ENCODE data around the gene ZC3H18.
"Not testable (repeated sequence)": the region's sequence is repeated elsewhere in the genome, so short reads cannot be mapped to it uniquely, and the experiment has no call there.

Gene ZC3H18

DNA sequence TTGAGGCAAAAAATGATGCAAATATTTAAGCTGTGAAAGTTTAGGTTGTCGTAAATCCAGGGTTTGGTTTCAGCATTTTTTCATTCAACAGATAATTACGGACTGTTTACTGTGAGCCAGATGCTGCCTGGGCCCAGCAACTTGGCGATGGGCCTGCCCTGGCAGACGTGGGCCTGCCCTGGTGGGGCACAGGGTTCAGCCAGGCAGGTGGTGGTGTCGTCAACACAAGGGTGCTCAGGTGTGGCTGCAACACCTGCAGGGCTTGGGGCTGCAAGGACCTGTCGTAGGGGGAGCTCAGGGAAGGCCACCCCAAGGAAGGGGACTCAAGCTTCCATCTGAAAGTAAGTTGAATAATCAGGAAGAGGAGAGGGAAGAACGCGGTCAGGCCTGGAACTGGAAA lies 15.1 kb downstream of the ZC3H18 start:
- DNase-seq = no peak

DNA sequence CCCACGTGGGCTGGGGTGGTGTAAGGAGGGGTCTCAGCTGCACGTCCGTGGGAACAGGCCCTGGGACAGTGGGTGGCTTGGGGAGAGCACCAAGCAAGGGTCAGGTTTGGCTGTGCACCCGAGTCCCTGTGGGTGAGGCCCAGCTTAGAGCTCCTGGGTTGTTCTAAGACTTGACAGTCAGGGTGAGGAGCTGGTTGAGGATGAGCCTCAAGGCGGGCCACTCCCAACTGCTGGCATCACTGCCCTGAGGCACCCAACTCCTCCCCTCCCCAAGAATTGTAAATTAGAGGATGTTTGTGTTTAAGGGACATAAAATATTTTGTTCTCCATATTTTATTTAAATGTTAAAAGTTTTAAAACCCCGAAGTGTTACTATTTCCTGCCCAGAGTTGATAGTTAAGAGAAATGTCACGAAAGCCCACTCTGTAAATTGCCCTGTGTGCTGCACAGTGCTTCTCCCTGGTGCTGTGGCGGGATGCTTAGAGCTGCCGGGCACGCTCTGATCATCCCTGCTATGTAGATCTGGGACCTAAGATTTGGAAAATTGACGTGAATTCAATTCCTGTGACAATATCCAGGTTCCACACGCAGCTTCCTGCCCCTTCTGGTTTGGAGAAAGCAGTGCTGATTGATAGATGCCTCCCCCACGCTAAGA lies 15.9 kb downstream of the ZC3H18 start:
- no peak for DNase-seq

DNA sequence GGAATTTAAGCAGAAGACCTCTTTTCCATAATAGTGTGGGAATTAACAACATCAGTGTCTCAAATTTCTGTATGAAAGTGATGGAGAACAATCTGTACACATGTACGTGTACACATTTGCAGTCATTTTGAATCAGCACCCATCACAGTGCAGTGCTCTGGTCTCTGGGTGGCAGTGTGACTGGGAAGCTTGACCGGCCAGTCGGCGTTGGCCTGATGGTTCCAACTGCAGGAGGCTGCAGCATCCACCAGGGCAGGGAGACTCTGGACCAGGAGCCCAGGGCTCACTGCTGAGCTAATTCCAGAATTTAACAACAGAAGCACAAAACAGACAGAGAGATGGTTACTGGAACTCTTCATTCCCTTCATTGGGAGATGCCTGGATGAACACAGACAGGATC lies 17.9 kb downstream of the ZC3H18 start:
- no peak for DNase-seq

DNA sequence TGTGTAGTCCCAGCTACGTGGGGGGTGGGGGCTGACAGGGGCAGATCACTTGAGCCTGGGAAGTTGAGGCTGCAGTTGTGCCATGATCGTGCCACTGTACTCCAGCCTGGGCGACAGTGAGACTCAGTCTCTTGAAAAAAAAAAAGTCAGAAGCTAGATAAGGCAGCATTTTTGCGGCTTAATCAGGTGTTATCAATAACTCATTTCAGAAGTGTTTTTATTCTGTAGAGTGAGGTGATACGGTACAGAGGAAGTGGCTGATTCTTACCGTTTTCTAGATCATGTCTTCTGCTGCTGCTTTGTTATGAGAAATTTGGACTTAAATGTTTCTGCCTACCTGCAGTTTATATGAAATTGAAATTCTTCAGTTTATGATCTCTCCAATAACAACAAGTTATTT lies 18.6 kb downstream of the ZC3H18 start:
- DNase-seq = no peak

DNA sequence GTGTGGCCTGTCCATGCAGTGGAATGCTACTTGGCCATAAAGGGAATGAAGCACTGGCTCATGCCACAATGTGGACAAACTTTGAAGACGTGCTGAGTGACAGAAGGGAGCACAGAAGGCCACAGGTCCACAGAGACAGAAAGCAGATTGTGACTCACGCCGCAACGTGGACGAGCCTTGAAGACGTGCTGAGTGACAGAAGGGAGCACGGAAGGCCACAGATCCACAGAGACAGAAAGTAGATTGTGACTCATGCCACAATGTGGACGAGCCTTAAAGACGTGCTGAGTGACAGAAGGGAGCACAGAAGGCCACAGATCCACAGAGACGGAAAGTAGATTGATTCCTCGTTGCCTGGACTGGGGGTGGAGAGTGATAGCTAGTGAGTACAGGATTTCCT lies 19.2 kb downstream of the ZC3H18 start:
- DNase-seq = no peak

DNA sequence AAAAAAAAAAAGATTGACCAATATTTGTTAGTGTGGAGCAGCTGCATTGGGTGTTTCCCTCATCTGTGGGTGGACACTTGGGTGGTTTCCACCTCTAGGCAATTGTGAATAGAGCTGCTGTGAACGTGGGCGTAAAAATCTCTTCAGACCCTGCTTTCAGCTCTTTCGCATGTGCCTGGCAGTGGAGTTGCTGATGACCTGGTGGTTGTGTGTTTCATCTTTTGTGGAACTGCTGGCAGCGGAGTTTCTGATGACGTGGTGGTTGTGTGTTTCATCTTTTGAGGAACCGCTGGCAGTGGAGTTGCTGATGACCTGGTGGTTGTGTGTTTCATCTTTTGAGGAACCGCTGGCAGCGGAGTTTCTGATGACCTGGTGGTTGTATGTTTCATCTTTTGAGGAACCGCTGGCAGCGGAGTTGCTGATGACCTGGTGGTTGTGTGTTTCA lies 21.4 kb downstream of the ZC3H18 start:
- DNase-seq = peak; percentile 52

DNA sequence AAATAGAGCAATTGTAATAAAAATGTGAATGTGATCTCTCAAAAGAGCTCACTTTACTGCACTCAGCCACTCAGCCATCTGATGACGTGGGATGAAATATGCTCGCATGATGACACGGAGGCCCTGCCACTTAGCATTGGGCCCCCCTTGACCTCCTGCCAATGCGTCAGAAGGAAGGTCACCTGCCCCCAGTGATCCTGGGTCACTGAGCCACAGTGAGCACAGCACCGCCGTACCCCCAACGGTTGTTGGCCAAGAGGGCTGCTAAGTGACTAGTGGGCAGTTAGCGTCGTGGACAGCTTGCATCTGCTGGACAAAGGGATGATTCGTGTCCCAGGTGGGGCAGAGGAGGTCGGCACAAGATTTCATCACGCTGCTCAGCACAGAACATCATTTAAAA lies 22.9 kb downstream of the ZC3H18 start:
- DNase-seq = no peak

DNA sequence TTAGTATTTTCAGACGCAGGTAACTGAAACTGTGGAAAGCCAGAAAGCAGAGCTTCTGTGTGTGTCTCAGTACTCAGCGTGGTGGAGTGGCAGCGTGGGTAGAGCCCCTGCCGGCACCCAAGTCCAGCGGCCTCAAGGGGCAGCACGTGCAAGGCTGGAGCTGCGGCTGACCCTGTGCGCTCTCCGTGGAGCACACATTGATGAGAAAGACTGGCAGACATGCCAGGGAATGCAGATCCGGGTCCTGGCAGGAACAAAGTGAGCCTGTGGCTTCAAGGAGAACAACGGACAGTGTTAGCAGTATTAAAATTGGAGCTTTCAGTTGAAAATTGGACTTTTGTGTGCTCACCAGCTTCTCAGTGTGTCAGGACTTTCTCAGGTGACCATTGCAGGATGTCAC lies 23.3 kb downstream of the ZC3H18 start:
- DNase-seq = no peak

DNA sequence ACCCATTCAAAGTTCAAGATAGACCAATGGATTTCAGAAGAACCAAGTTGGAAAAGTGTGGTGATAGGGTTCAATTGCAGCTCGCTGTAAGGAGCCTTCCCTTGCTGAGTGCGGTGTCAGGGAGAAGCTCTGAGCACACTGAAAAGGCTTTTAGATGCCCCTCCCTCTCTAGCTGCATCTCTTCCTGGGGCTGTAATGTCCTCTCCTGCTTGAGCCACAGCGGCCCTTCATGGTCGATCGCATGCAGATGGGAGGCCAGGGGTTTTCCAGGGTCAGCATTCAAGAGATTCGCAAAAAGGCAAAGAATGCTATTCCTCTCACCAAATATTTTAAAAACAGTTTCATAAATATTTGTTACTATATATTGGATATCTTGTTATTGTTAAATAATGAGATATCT lies 23.7 kb downstream of the ZC3H18 start:
- DNase-seq = no peak

DNA sequence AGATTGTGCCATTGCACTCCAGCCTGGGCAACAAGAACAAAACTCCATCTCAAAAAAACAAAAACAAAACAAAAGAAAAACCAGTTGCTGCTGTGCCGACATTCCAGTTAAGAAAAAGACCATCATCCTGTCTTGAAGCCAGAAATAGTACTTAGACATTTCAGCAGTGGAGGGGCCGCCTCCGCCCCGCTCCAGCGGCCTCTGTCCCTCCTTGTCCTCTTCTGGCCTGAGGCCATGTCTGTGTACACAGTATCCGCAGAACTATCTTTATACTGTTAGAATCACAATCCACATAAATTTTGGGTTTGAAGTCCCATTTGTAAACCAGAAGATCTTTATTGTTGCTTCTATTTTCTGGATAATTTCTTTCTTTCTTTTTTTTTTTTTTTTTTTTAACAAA lies 24.9 kb downstream of the ZC3H18 start:
- no peak for DNase-seq

DNA sequence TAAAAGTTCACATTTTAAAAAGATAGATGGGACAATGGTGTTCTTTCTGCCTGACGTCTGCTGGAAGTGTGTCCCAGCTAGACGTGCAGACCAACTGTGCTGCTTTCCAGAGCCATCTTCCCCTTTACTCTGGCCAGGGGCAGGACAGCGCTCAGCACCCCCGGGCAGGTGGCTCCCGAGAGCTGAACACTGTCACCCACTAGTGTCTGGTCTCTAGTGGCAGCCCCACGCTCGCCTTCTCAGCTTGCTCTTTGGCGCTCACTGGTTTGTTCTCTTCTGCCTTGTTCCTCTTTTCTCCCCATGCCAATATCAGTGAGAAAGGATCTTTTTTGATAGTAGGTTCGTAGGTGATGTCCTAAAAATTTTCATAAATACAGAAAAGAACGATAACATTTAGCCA lies 25.7 kb downstream of the ZC3H18 start:
- no peak for DNase-seq

DNA sequence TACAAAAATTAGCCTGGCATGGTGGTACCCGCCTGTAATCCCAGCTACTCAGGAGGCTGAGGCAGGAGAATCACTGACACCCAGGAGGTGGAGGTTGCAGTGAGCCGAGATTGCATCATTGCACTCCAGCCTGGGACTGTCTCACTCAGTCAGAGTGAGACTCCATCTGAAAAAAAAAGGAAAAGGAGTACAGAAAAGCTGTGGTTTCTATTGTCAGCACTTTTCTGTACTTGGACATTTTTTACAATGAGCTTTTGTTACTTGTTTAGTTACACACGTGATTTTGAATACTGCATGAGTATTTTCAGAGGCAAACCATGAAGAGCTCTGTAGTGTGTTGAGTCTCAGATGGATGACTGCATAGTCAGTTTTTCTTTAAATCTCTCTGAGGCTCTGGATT lies 26.3 kb downstream of the ZC3H18 start:
- no peak for DNase-seq

DNA sequence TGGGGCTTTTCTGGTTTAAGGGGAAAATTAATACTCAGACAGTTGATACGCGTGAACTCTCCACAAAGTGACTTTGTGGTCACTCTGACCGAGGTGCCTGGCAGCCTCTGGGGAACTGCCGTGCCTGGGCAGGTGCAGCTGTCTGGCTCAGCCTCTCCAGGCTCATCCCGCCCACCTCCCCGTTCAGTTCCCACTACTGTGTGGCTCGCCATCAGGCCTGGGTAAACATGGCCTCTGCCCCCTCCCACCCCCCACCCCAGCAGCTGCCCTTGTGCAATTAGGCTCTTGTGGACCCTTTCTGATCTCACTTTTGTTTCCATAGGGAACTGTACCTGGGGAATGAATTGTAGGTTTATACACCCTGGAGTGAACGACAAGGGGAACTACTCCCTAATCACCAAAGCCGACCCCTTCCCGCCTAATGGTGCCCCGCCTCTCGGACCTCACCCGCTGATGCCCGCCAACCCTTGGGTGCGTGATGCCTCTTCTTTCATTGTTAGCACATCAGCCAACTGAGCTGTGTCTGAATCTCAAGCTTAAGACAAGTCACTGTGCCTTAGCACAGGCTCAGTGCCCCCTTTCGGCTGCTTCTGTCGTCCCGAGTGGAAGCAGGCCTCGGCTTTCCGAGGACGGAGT lies 27.8 kb downstream of the ZC3H18 start:
- DNase-seq = no peak

DNA sequence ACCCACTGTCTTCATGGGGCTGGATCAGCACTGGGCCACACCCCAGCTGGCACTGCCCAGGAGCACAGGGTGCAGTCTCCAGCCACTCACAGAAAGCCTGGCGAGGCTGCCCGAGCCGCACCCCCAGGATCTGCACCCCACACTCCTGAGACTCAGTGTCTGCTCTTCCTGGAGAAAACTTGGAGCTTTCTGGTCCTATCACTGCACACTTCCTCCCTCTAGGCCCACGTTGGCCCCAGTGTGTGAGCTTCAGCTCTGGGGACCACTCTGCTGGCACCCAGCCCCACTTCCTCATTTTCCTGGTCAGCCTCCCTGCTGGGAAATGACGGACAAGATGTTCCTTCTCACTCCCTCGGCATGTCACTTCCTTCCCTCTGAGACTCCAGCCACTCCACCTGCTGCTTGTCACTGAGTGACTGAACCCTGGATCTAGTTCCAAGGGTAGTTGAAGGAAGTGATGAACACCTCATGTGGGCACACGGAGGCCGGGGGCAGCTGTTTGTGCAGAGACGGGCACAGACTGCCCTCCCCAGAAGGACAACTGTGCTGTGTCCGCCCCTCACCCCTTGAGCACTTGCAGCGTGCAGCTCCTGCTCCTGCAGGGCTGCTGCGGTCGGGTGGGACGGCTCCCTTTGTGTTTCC lies 29.0 kb downstream of the ZC3H18 start:
- DNase-seq = peak; percentile 69

DNA sequence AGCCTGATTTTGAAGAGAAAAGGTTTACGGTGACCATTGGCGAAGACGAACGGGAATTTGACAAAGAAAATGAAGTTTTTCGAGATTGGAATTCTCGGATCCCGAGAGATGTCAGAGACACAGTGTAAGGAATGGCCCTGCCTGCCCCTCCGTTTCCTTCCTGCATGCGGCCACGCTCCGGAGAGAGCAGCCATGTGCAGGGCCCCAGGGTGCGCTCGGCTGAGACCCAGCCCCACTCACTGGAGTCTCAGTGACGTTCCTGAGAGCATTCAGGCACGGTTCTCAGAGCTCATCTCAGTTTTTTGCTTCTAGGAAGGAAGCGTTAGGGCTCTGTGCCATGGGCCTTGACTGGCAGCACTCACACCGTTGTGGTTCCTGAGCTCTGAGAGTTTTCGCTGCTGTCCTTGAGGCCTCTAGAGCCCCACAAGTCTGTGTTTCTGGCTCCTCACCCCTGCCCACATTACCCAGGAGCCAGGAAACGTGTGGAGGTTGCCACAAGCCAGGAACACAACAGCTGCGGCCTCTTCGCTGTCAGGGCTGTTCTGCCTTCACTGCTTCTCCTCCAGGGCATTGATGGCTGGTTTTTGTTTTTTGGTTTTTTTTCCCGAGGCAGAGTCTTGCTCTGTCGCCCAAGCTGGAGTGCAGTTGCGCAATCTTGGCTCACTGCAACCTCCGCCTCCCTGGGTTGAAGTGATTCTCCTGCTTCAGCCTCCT lies 29.8 kb downstream of the ZC3H18 start:
- no peak for DNase-seq

DNA sequence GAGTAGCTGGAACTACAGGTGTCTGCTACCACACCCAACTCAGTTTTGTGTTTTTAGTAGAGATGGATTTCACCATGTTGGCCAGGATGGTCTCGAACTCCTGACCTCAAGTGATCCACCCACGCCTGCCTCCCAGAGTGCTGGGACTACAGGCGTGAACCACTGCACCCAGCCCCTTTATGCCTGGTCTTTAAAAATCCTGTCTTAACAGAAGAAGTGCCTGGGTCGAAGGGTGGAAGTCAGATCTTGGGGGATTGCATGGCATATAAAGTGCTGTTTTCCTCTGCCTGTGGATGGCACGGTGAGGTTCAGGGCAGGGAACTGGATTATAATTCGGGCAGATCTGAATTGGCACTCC lies 30.3 kb downstream of the ZC3H18 start:
- DNase-seq = no peak

DNA sequence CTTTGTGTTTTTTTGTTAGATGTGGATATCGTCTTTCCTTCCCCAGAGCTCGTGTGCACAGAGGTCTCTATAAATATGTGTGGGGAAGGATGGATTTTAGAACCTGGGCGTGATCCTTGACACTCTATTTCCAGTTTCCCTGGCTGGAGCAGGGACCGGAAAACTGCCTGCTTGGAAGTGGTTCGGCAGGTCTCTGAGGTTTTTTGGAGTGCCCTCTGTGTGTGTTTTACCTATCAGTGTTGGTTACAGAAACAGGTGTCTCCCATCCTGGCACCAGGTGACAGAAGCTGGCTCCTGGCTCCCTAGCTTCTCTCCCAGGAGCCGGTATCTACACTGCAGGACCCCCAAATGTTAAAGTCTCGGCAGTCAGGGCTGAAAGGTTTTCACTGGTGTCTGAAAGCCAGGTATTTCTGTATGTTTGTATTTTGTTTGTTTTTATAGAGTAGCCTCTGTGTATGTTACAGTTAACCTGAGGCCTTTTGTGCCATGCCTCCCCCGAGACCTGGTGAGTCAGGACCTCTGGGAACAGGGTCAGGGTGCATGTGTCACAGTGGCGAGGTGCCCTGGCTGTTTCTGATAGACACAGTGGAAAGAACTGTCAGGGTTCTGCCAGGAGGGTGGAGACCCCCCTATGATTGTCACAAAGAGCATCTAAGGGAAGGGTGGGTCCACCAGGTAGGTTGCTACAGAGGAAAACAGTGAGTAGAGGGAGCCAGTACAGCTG lies 31.3 kb downstream of the ZC3H18 start:
- no peak for DNase-seq

DNA sequence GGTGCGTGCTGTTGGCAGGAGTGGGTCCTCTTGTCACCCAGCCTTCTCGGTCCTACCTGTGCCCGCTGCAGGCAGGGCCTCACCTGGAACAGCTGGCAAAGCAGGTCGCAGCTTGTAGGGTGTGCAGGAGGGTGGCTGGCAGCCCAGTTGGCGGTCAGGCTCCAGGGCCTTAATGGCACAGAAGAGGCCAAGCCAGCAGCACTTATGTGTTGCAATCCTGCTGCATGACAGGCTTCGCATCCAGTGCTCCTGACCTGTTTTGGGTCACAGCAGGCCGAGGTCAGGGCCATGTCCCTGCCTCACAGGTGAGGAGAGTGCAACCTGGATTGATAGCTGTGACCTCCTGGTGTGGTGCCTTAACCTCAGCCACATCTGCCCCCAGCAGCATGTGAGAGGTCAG lies 31.9 kb downstream of the ZC3H18 start:
- DNase-seq = no peak

DNA sequence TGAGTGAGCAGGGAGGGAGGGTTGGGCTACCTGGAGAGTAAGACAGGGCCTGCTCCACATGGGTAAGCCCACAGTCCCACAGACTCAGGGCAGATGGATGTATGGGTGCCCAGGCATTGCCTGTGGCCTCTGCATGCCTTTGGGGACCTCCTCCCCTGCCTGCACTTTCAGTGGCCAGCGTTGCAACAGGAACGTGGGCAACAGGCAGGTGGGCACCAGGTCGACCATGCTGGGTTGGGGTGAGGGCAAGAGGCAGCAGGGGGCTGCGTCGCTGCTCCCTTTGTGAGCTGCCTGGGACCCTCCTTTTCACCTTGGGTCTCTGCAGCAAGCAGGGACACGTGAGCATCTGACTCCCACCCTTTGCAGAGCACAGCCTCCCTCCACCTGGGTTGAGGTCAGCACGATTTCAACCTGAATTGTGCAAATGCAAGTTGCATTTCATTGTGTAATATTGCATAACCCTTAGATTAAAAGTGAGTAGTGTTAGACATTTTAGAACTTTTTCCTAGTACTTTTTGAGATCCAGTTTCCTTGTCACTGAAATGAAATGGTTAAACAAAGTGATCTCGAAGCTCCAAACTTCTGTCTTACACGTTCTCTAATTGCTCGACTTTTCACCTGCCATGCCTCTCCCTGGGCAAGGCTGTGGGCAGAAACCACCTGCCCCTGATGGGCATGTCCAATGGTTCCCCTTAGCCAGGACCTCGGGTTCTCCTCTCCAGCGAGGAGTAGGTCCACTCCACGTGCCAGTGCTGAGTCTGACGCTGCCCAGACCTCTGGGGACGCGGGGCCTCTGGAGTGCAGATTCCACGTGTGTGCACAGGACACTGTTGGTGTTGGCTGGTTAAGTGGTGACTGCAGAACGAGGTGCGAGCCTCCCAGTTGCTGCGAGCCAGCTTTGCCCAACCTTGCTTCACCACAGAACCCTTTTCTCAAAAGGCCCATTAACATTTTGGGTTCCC lies 35.3 kb downstream of the ZC3H18 start:
- DNase-seq = no peak

DNA sequence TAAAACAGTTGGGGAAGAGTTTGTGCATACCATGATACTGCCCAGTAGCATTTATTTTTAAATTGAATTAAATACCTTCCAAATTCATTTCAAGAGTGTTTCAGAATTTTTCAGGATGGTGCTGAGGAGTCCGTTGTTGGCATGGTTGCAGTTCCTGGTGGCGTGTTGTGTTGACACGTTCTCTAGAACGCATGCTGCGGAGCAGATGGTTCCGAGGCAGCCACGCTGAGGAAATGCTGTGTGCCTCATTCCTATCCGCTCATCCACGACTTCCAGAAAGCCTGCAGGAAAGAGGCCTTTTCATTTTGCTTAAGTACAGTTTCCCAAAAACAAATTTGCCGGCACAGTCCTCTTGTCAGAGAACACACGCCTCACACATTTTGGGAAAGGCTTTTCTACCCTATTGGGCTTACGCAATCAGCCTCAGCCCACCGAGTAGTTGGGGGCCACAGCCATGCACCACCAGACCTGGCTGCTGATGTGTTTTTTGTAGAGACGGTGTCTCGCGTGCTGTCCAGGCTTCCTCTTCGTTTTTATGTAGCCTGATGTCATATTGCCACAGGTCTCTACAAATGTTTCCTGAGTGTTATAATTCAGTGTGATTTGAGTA lies 36.0 kb downstream of the ZC3H18 start:
- DNase-seq = no peak

DNA sequence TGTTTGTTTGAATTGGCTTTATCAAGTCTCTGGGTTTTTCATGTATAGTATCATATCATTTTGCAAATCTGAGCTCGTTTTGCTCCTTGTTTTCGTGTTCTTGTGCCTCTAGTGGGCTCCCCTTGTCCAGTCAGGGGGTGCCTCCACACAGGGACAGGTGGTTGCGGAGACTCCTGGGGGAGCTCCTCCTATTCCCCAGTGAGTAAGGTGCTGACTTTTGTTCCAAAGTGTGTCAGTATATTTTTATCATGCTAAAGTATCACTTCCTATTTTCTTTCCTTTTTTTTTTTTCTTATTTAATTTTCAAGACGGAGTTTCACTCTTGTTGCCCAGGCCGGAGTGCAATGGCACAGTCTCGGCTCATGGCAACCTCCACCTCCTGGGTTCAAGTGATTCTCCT lies 37.9 kb downstream of the ZC3H18 start:
- DNase-seq = no peak

DNA sequence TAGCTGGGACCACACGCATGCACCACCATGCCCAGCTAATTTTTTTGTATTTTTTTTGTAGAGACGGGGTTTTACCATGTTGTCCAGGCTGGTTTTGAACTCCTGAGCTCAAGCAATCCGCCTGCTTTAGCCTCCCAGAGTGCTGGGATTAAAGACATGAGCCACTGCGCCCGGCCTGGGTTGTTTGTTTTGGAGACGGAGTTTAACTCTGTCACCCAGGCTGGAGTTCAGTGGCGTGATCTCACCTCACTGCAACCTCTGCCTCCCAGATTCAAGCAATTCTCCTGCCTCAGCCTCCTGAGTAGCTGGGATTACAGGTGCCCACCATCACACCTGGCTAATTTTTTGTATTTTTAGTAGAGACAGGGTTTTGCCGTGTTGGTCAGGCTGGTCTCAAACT lies 39.2 kb downstream of the ZC3H18 start:
- not testable (repeated sequence) for DNase-seq
